Uterus (tissue), 4 donors: Measurements from ENCODE around the gene SMARCAD1. TPM values are rescaled to one million over a fixed set of nuclear protein-coding genes. Genes with fewer than 3 reads are reported as not detected.

Source experiments
- DNase-seq, 2 donors: peaks; one replicate each; pipeline ENCODE4 v3.0.0-alpha.2; 2019 to 2020
- H3K27ac ChIP-seq, 2 donors: fragments of 200-600 bp; sonication (generic); 1 replicate in 1 of 2; 2 replicates in 1 of 2; pipeline ENCODE4 v1.5.1; 2016 to 2018
- H3K27me3 ChIP-seq, 2 donors: fragments of 200-600 bp; sonication (generic); one replicate each; pipeline ENCODE4 v1.5.1; 2018 to 2019; ENCODE audit warnings: control low read depth in 1 of 2
- H3K36me3 ChIP-seq, 2 donors: fragments of 200-600 bp; sonication (generic); one replicate each; pipeline ENCODE4 v1.5.1; 2019; ENCODE audit warnings: control low read depth in 1 of 2
- H3K4me1 ChIP-seq, 2 donors: fragments of 200-600 bp; sonication (generic); one replicate each; pipeline ENCODE4 v1.5.1; 2018 to 2019; ENCODE audit warnings: control low read depth in 1 of 2
- H3K4me3 ChIP-seq, 2 donors: fragments of 200-600 bp; sonication (generic); 1 replicate in 1 of 2; 2 replicates in 1 of 2; pipeline ENCODE4 v1.5.1; 2018 to 2019; ENCODE audit warnings: mild to moderate bottlenecking in 1 of 2
- H3K9me3 ChIP-seq, 2 donors: fragments of 200-600 bp; sonication (generic); one replicate each; pipeline ENCODE4 v1.5.1; 2019; ENCODE audit warnings: control low read depth in 1 of 2
- CTCF ChIP-seq, 4 experiments: fragments of 200-600 bp in 2 of 4; fragments of 450-650 bp in 2 of 4; sonication (generic) in 2 of 4; IDR thresholded peaks; one replicate each; pipeline ENCODE4 v1.5.1; 2016 to 2019; ENCODE audit warnings: antibody characterized with exemption in 4 of 4, mild to moderate bottlenecking in 2 of 4, moderate library complexity in 1 of 4
- POLR2A ChIP-seq, 2 donors: fragments of 450-650 bp; IDR thresholded peaks; one replicate each; pipeline ENCODE4 v1.6.1; 2016; ENCODE audit warnings: antibody characterized with exemption in 2 of 2, mild to moderate bottlenecking in 1 of 2, moderate library complexity in 1 of 2
- intact Hi-C: fragments of 100-400 bp; cut with DNase I; formaldehyde crosslinking; loops from one replicate; pipeline ENCODE4 v1.15.1; 2023; ENCODE audit warnings: low total_unique reads
- total RNA-seq, 4 donors: library from RNA; depleted of rRNA in 3 of 4; stranded (reverse); fragments of >200 nt in 3 of 4; gene quantifications; one replicate each; pipeline versions ENCODE4 v1.1.0 to v1.2.4, GENCODE V29; 2014 to 2023
- donor health status: DM: yes; HTN: yes; CAD: no.

The SMARCAD1 gene
- total RNA-seq, 4 donors from 2014 or later: 14.9 to 84.9 (median 23.5) TPM

- H3K4me1 ChIP-seq: no peaks in the 10 kb centered on the region
- no peaks in the 10 kb centered on the region for H3K27me3 ChIP-seq
- DNase-seq: no peak
- H3K9me3 ChIP-seq: no peaks in the 10 kb centered on the region
- H3K27ac ChIP-seq: no peak overlapping the region
- no peak for TF ChIP-seq CTCF (IDR thresholded peaks at IDR 0.05)
- no peak for TF ChIP-seq POLR2A (IDR thresholded peaks at IDR 0.05)
- intact Hi-C loops: no loop called here
- no peaks in the 10 kb centered on the region for H3K36me3 ChIP-seq
- no peak overlapping the region for H3K4me3 ChIP-seq
Observed at GRCh38 chr4:94181815-94182214, 25.9 kb upstream of the SMARCAD1 start.

DNA sequence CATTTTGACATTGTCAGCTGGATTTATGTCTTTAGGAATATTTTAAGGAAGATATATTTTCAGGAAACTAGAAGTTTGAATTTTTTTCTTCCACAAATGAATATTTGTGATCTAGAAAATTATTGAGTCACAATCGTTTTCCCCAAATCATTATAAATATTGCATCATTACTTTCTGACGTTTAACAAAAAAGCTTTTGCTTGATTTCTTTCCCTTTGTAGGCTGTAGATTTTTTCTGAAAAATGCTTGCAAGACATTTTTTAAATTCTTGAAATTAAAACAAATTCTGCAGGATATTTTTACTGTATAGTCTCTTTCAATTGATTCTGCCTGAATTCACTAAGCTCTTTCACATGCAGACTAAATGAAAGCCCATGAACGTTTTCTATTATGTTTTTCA, 4.9 kb upstream of the SMARCAD1 start:
- H3K4me1 ChIP-seq: no peaks in the 10 kb centered on the region
- H3K4me3 ChIP-seq: no peak overlapping the region
- no peak for TF ChIP-seq POLR2A (IDR thresholded peaks at IDR 0.05)
- TF ChIP-seq CTCF (IDR thresholded peaks at IDR 0.05): no peak
- H3K27me3 ChIP-seq: no peaks in the 10 kb centered on the region
- no peak overlapping the region for H3K27ac ChIP-seq
- H3K9me3 ChIP-seq: peaks cover 0 to 3% of the 10 kb centered on the region in 2 donors
- no peak for DNase-seq
- no peaks in the 10 kb centered on the region for H3K36me3 ChIP-seq
- intact Hi-C loops: no loop called here

- Histone ChIP-seq H3K9me3 (no peaks in the 10 kb centered on the region), H3K27ac (peak overlapping the region; percentile 92 to 95), H3K4me3 (peak overlapping the region; percentile 98 to 99), H3K27me3 (no peaks in the 10 kb centered on the region), H3K36me3 (no peaks in the 10 kb centered on the region), H3K4me1 (peaks cover 0 to 6% of the 10 kb centered on the region in 2 donors)
- no peak for DNase-seq
- intact Hi-C loops: no loop called here
- no peak for TF ChIP-seq POLR2A (IDR thresholded peaks at IDR 0.05)
- TF ChIP-seq CTCF (IDR thresholded peaks at IDR 0.05): no peak
Observed at GRCh38 chr4:94208266-94208665, 601 bp downstream of the SMARCAD1 start.

- Histone ChIP-seq H3K4me1 (peaks cover 0 to 6% of the 10 kb centered on the region in 2 donors), H3K27me3 (no peaks in the 10 kb centered on the region), H3K9me3 (no peaks in the 10 kb centered on the region), H3K36me3 (no peaks in the 10 kb centered on the region), H3K4me3 (peak overlapping the region in 1 of 2 donors; percentile 98), H3K27ac (peak overlapping the region in 1 of 2 donors; percentile 92)
- TF ChIP-seq POLR2A (IDR thresholded peaks at IDR 0.05) (no peak), CTCF (IDR thresholded peaks at IDR 0.05) (no peak)
- intact Hi-C loops: no loop called here
- DNase-seq: no peak
Observed at GRCh38 chr4:94208918-94209317, 1.3 kb downstream of the SMARCAD1 start.

- Histone ChIP-seq H3K4me1 (peaks cover 0 to 6% of the 10 kb centered on the region in 2 donors), H3K9me3 (no peaks in the 10 kb centered on the region), H3K27me3 (no peaks in the 10 kb centered on the region), H3K36me3 (no peaks in the 10 kb centered on the region), H3K4me3 (no peak overlapping the region), H3K27ac (no peak overlapping the region)
- no peak for DNase-seq
- TF ChIP-seq POLR2A (IDR thresholded peaks at IDR 0.05) (no peak), CTCF (IDR thresholded peaks at IDR 0.05) (no peak)
- intact Hi-C loops: no loop called here
Observed at GRCh38 chr4:94211861-94212260, 4.2 kb downstream of the SMARCAD1 start.
